Glutamatergic neuron (in vitro differentiated cells): ENCODE measurements around the gene MRPL33. TPM values are rescaled to one million over a fixed set of nuclear protein-coding genes. Genes with fewer than 3 reads are reported as not detected.

Experiments
- DNase-seq: peaks from one replicate; pipeline ENCODE4 v3.0.0; 2022
- H3K27ac Mint-ChIP-seq: one replicate; pipeline ENCODE4 v1.8.0; 2020; ENCODE audit warnings: mild to moderate bottlenecking, mixed read lengths, inconsistent platforms; ENCODE audit not compliant: unreplicated experiment
- H3K27me3 Mint-ChIP-seq: one replicate; pipeline ENCODE4 v1.8.0; 2020; ENCODE audit warnings: mild to moderate bottlenecking, moderate library complexity, mixed read lengths, inconsistent platforms; ENCODE audit not compliant: unreplicated experiment
- H3K36me3 Mint-ChIP-seq: one replicate; pipeline ENCODE4 v1.8.0; 2020; ENCODE audit warnings: mild to moderate bottlenecking, mixed read lengths, inconsistent platforms; ENCODE audit not compliant: unreplicated experiment
- H3K4me1 Mint-ChIP-seq: one replicate; pipeline ENCODE4 v1.8.0; 2020; ENCODE audit warnings: mild to moderate bottlenecking, low read depth, mixed read lengths, inconsistent platforms; ENCODE audit not compliant: unreplicated experiment
- H3K4me3 Mint-ChIP-seq: one replicate; pipeline ENCODE4 v1.8.0; 2020; ENCODE audit warnings: mild to moderate bottlenecking, mixed read lengths, inconsistent platforms; ENCODE audit not compliant: unreplicated experiment
- H3K9me3 Mint-ChIP-seq: one replicate; pipeline ENCODE4 v1.8.0; 2020; ENCODE audit warnings: mild to moderate bottlenecking, moderate library complexity, mixed read lengths, inconsistent platforms; ENCODE audit not compliant: unreplicated experiment
- CTCF ChIP-seq: fragments of 200-600 bp; sonication (generic); IDR thresholded peaks from one replicate; pipeline ENCODE4 v1.5.0; 2021; ENCODE audit not compliant: partially characterized antibody, unreplicated experiment
- total RNA-seq: library from RNA; stranded (reverse); fragmentation: NEBNext Ultra II Directional; extraction: Animal tissue kit (Norgen Biotek cat#: 25700); gene quantifications from one replicate; pipeline ENCODE4 v1.2.1, GENCODE V29; 2021; ENCODE audit not compliant: unreplicated experiment

Gene MRPL33
- total RNA-seq, 1 donor from 2014 or later = 54.2 TPM

DNA sequence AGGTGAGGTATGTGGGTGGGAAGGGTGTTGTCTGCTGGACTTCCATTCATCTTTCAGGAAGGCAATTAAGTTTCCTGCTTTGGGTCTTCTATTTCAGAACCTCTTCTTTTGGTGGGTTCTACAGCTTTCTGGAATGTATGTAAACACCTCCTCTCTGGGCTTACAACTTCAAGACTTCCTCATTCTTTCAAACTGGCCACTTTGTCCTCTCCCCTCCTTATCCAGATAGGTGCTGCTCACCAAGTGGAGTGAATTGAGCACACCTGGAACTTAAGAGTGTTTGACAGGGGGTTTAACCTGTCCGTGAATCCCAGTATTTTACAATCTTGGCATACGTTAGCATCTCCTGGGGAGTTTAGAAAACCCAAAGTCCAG, 5.2 kb upstream of the MRPL33 start:
- Mint-ChIP-seq H3K4me1 (no peaks in the 10 kb centered on the region), H3K4me3 (no peak overlapping the region), H3K9me3 (peaks cover 4% of the 10 kb centered on the region), H3K27me3 (peaks cover 4% of the 10 kb centered on the region), H3K36me3 (no peaks in the 10 kb centered on the region), H3K27ac (no peak overlapping the region)
- TF ChIP-seq CTCF = no peak
- no peak for DNase-seq

DNA sequence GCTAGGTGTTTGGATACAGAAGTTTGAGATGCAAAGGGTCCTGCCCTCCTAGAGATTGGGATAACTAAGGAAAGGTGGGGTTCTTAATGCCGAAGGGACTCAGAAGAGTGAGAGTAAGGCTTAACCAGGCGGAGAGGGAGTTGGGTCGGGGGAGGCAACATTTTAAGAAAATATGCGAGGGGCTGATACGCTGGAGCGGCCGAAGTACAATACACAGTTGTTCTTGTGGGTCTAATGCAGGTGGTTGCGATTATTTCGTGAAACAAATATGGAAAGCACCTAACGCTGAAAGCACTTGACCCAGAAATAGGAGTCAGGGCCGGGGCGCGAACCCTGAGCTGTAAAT, 344 bp upstream of the MRPL33 start:
- peaks cover 7% of the 10 kb centered on the region for H3K4me1 Mint-ChIP-seq
- H3K9me3 Mint-ChIP-seq = peaks cover 4% of the 10 kb centered on the region
- H3K27ac Mint-ChIP-seq = peak overlapping the region; percentile 94
- H3K36me3 Mint-ChIP-seq = no peaks in the 10 kb centered on the region
- peaks cover 4% of the 10 kb centered on the region for H3K27me3 Mint-ChIP-seq
- H3K4me3 Mint-ChIP-seq = peak overlapping the region; percentile 99
- TF ChIP-seq CTCF = no peak
- DNase-seq = no peak

DNA sequence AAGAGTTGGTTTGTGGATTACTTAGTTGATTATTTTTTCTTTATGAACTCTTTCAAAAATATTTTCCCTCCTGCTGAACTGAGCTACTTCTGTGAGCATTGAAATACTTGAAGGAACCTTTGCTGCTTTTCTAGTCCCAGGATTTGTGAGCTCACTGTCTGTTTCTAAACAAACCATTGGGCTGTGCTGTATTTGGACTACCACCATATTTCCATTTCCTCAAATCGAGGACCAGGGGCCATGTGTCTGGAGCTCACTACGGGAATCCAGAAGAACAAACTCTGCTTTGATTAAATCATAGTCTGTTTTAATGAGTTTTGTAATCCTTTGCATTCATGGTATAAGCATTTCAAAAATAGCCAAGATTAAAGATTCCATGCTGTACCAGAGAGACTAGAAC, 1.3 kb downstream of the MRPL33 start:
- H3K4me3 Mint-ChIP-seq = peak overlapping the region; percentile 80
- peaks cover 4% of the 10 kb centered on the region for H3K9me3 Mint-ChIP-seq
- no peak for TF ChIP-seq CTCF
- H3K27me3 Mint-ChIP-seq = peaks cover 2% of the 10 kb centered on the region
- peaks cover 7% of the 10 kb centered on the region for H3K4me1 Mint-ChIP-seq
- H3K36me3 Mint-ChIP-seq = no peaks in the 10 kb centered on the region
- DNase-seq = no peak
- H3K27ac Mint-ChIP-seq = no peak overlapping the region

- H3K4me1 Mint-ChIP-seq = peaks cover 7% of the 10 kb centered on the region
- no peak overlapping the region for H3K27ac Mint-ChIP-seq
- H3K27me3 Mint-ChIP-seq = no peaks in the 10 kb centered on the region
- H3K4me3 Mint-ChIP-seq = peak overlapping the region; percentile 48
- H3K9me3 Mint-ChIP-seq = peaks cover 4% of the 10 kb centered on the region
- no peak for DNase-seq
- no peak for TF ChIP-seq CTCF
- no peaks in the 10 kb centered on the region for H3K36me3 Mint-ChIP-seq
Observed at GRCh38 chr2:27773959-27774358, 2.4 kb downstream of the MRPL33 start.

GRCh38 chr2:27776097-27776496, 4.6 kb downstream of the MRPL33 start:
- Mint-ChIP-seq H3K27me3 (no peaks in the 10 kb centered on the region), H3K27ac (no peak overlapping the region), H3K4me1 (peaks cover 9% of the 10 kb centered on the region), H3K9me3 (peaks cover under 1% of the 10 kb centered on the region), H3K36me3 (no peaks in the 10 kb centered on the region), H3K4me3 (no peak overlapping the region)
- TF ChIP-seq CTCF = no peak
- DNase-seq = no peak
